ENCODE data around the gene SAMD14. TPM values are rescaled to one million over a fixed set of nuclear protein-coding genes. Genes with fewer than 3 reads are reported as not detected.

SAMD14 gene
- 1 to 10 TPM in 2 of 4 donors, under 1 TPM in 2; 0.53 to 2.5 (median 1.0) TPM for total RNA-seq

- no peaks in the 10 kb centered on the region for H3K9me3 ChIP-seq
- no peak within 1 kb of the TSS for H3K27ac ChIP-seq
- TF ChIP-seq CTCF (IDR thresholded peaks at IDR 0.05) (no peak), POLR2A (IDR thresholded peaks at IDR 0.05) (no peak)
- H3K4me3 ChIP-seq = peak within 1 kb of the TSS; percentile 28 to 62 (median 54)
- H3K36me3 ChIP-seq = peaks cover 0 to 8% (median 0%) of the 10 kb centered on the region in 3 donors
- no peak for DNase-seq
- H3K27me3 ChIP-seq = peaks cover 0 to 11% of the 10 kb centered on the region in 2 donors
- peaks cover 0 to 35% (median 15%) of the 10 kb centered on the region in 4 donors for H3K4me1 ChIP-seq
These were observed at the start of gene SAMD14 for GRCh38 chr17:50129728-50130558. Gene SAMD14, minus strand, starts transcription at chr17:50130160. Its CDS starts 5,201 bp downstream, at chr17:50124959.

- TF ChIP-seq CTCF (IDR thresholded peaks at IDR 0.05) = peak; percentile 15 to 52 (median 45)
- TF ChIP-seq POLR2A (IDR thresholded peaks at IDR 0.05) = no peak
- no peaks in the 10 kb centered on the region for H3K27me3 ChIP-seq
- peaks cover 0 to 25% (median 2%) of the 10 kb centered on the region in 4 donors for H3K4me1 ChIP-seq
- DNase-seq = peak; percentile 69 to 86 (median 80)
- H3K4me3 ChIP-seq = peak overlapping the region in 1 of 4 donors; percentile 9
- no peaks in the 10 kb centered on the region for H3K9me3 ChIP-seq
- H3K36me3 ChIP-seq = no peaks in the 10 kb centered on the region
- peak overlapping the region in 3 of 4 donors; percentile 23 to 72 (median 58) for H3K27ac ChIP-seq
These were observed 48.2 kb upstream of the SAMD14 start for GRCh38 chr17:50177983-50178834.

GRCh38 chr17:50177476-50177875 lies 47.5 kb upstream of the SAMD14 start:
- H3K4me1 ChIP-seq = peaks cover 0 to 25% (median 2%) of the 10 kb centered on the region in 4 donors
- H3K27me3 ChIP-seq = no peaks in the 10 kb centered on the region
- H3K4me3 ChIP-seq = no peak overlapping the region
- H3K27ac ChIP-seq = peak overlapping the region in 2 of 4 donors; percentile 23 to 72
- no peak for DNase-seq
- H3K9me3 ChIP-seq = no peaks in the 10 kb centered on the region
- no peaks in the 10 kb centered on the region for H3K36me3 ChIP-seq
- TF ChIP-seq CTCF (IDR thresholded peaks at IDR 0.05) = no peak
- TF ChIP-seq POLR2A (IDR thresholded peaks at IDR 0.05) = no peak

- Histone ChIP-seq H3K4me1 (peaks cover 0 to 25% (median 2%) of the 10 kb centered on the region in 4 donors), H3K36me3 (no peaks in the 10 kb centered on the region), H3K9me3 (no peaks in the 10 kb centered on the region), H3K27ac (peak overlapping the region in 1 of 4 donors; percentile 25), H3K27me3 (no peaks in the 10 kb centered on the region), H3K4me3 (no peak overlapping the region)
- no peak for TF ChIP-seq CTCF (IDR thresholded peaks at IDR 0.05)
- no peak for TF ChIP-seq POLR2A (IDR thresholded peaks at IDR 0.05)
- no peak for DNase-seq
These were observed 46.8 kb upstream of the SAMD14 start for GRCh38 chr17:50176559-50177357.

Data from Peyer's patch (tissue), 4 donors.